ENCODE data around the gene DCTPP1. TPM values are rescaled to one million over a fixed set of nuclear protein-coding genes. Genes with fewer than 3 reads are reported as not detected.
"Not testable (repeated sequence)": the region's sequence is repeated elsewhere in the genome, so short reads cannot be mapped to it uniquely, and the experiment has no call there.

The DCTPP1 gene
- total RNA-seq, 4 donors from 2014 or later = 10.2 to 51.5 (median 28.7) TPM

DNA sequence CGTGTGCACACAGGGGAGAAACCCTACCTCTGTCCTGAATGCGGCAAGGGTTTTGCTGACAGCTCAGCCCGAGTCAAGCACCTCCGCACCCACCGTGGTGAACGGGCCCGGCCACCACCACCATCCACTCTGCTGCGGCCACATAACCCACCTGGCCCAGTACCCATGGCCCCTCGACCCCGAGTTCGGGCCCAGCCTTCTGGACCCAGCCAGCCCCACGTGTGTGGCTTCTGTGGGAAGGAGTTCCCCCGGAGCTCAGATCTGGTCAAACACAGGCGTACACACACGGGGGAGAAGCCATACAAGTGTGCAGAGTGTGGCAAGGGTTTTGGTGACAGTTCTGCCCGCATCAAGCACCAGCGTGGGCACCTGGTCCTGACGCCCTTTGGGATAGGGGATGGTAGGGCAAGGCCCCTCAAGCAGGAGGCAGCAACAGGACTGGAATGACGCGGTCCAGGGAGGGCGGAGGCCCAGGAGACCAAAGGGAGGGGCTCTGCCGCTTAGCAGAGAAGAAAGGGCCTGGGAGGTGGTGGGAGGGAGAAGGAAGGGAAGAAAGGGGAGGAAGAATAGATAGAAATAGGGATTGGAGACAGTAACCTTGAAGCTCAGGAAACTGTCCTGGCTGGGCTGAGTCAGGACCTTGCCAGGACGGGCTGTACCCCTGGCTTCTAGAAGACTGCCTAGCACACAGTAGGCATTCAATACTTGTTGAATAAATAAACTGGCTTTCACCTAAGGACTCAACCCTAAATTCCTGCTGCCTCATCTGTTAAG is 31.0 kb downstream of the DCTPP1 start:
- Histone ChIP-seq H3K4me3 (no peak overlapping the region), H3K27me3 (no peaks in the 10 kb centered on the region), H3K9me3 (no peaks in the 10 kb centered on the region), H3K36me3 (no peaks in the 10 kb centered on the region), H3K4me1 (peaks cover 0 to 9% of the 10 kb centered on the region in 2 donors), H3K27ac (peak overlapping the region; percentile 91)
- DNase-seq = peak in 1 of 2 donors; percentile 22
- intact Hi-C loops (cut with DNase I; ENCODE audit: low total_unique reads) = no loop called here
- no peak for TF ChIP-seq POLR2A (IDR thresholded peaks at IDR 0.05)
- TF ChIP-seq, protein P1, sequence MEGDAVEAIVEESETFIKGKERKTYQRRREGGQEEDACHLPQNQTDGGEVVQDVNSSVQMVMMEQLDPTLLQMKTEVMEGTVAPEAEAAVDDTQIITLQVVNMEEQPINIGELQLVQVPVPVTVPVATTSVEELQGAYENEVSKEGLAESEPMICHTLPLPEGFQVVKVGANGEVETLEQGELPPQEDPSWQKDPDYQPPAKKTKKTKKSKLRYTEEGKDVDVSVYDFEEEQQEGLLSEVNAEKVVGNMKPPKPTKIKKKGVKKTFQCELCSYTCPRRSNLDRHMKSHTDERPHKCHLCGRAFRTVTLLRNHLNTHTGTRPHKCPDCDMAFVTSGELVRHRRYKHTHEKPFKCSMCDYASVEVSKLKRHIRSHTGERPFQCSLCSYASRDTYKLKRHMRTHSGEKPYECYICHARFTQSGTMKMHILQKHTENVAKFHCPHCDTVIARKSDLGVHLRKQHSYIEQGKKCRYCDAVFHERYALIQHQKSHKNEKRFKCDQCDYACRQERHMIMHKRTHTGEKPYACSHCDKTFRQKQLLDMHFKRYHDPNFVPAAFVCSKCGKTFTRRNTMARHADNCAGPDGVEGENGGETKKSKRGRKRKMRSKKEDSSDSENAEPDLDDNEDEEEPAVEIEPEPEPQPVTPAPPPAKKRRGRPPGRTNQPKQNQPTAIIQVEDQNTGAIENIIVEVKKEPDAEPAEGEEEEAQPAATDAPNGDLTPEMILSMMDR (IDR thresholded peaks at IDR 0.05) = no peak

DNA sequence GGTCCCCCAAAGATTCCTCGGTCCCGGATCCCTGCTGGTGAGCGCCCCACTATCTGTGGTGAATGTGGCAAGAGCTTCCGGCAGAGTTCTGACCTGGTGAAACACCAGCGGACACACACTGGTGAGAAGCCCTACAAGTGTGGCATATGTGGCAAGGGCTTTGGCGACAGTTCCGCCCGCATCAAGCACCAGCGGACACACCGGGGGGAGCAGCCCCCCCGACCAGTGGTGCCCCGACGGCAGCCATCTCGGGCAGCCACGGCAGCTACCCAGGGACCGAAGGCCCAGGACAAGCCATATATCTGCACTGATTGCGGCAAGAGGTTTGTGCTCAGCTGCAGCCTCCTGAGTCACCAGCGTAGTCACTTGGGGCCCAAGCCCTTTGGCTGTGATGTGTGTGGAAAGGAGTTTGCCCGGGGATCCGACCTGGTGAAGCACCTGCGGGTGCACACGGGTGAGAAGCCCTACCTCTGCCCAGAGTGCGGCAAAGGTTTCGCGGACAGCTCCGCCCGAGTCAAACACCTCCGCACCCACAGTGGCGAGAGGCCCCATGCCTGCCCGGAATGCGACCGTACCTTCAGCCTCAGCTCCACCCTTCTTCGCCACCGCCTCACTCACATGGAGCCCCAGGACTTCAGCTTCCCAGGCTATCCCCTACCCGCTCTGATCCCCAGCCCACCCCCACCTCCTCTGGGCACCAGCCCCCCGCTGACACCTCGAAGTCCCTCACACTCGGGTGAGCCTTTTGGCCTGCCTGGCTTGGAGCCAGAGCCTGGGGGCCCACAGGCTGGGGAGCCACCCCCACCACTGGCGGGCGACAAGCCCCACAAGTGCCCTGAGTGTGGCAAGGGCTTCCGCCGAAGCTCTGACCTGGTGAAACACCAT is 31.8 kb downstream of the DCTPP1 start:
- H3K4me1 ChIP-seq = peaks cover 0 to 9% of the 10 kb centered on the region in 2 donors
- intact Hi-C loops (cut with DNase I; ENCODE audit: low total_unique reads) = no loop called here
- peak overlapping the region in 1 of 2 donors; percentile 91 for H3K27ac ChIP-seq
- no peaks in the 10 kb centered on the region for H3K9me3 ChIP-seq
- H3K36me3 ChIP-seq = no peaks in the 10 kb centered on the region
- no peaks in the 10 kb centered on the region for H3K27me3 ChIP-seq
- no peak overlapping the region for H3K4me3 ChIP-seq
- peak in 1 of 2 donors; percentile 25 for DNase-seq
- TF ChIP-seq, protein P1 (IDR thresholded peaks at IDR 0.05) = no peak
- no peak for TF ChIP-seq POLR2A (IDR thresholded peaks at IDR 0.05)

DNA sequence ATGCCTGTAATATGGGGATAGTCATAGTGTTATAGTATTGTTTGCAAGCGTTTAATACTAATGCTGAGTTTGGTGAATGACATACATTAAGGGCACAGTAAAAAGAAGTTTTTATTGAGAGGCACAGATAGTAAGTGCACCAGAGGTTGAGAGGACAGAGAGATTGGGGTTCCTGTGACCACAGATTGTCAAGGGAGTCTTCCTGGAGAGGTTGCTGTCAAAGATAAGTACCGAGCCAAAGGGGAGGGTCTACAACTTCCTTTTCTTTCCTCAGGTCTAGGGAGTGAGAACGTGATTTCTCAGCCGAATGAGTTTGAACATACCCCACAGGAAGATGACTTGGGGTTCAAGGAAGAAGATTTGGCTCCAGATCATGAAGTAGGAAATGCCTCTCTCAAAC is 32.8 kb downstream of the DCTPP1 start:
- H3K27me3 ChIP-seq = no peaks in the 10 kb centered on the region
- peaks cover 0 to 9% of the 10 kb centered on the region in 2 donors for H3K4me1 ChIP-seq
- intact Hi-C loops (cut with DNase I; ENCODE audit: low total_unique reads) = no loop called here
- no peak for TF ChIP-seq POLR2A (IDR thresholded peaks at IDR 0.05)
- TF ChIP-seq, protein P1 (IDR thresholded peaks at IDR 0.05) = no peak
- H3K36me3 ChIP-seq = no peaks in the 10 kb centered on the region
- no peak for DNase-seq
- H3K27ac ChIP-seq = no peak overlapping the region
- H3K4me3 ChIP-seq = no peak overlapping the region
- no peaks in the 10 kb centered on the region for H3K9me3 ChIP-seq

DNA sequence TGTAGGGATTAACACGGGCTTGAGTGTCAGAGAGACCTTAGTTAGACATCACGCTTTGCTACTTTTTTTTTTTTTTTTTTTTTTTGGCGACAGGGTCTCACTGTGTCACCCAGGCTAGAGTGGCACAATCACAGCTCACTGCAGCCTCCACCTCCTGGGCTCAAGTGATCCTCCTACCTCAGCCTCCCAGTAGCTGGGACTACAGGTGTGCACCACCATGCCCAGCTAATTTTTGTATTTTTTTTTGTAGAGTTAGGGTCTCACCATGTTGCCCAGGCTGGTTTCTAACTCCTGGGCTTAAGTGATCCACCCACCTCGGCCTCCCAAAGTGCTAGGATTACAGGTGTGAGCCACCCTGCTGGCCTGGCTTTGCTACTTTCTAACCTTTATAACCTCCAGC is 33.2 kb downstream of the DCTPP1 start:
- H3K27me3 ChIP-seq; H3K4me3 ChIP-seq; H3K27ac ChIP-seq; intact Hi-C loops (cut with DNase I; ENCODE audit: low total_unique reads); H3K4me1 ChIP-seq; DNase-seq; H3K36me3 ChIP-seq; H3K9me3 ChIP-seq: not testable (repeated sequence)

DNA sequence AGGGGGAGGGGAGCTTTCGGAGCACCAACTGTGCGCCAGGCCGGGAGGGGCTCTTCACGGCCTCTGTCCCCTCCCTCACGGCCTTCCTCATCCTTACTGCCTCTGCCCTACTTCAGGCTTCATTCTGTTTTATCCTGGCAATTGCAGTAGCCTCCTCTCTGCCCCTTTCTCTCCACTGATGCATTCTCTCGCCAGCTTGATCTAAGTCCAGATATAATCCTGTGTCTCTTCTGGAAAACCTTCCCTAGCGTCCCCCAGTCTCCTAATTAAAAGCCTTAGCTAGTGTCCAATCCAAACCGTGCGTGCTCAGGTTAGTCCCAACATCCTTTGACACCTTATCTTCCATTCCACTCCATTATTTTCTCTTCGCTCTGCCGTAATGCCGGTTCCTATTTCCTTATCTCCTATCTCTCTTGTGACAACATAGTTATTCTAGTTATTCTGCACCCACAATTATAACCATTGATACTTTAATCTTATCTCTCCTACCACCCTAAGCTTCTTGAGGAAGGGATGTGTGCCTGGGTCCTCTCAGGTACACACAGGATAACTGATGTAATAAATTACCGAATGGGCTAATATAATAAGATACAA is 33.7 kb downstream of the DCTPP1 start:
- Histone ChIP-seq H3K27me3 (no peaks in the 10 kb centered on the region), H3K36me3 (no peaks in the 10 kb centered on the region), H3K4me3 (peak overlapping the region; percentile 60 to 62), H3K4me1 (peaks cover 0 to 9% of the 10 kb centered on the region in 2 donors), H3K27ac (peak overlapping the region; percentile 61 to 70), H3K9me3 (no peaks in the 10 kb centered on the region)
- TF ChIP-seq, protein P1 (IDR thresholded peaks at IDR 0.05) = no peak
- no peak for TF ChIP-seq POLR2A (IDR thresholded peaks at IDR 0.05)
- intact Hi-C loops (cut with DNase I; ENCODE audit: low total_unique reads) = no loop called here
- no peak for DNase-seq
